Brain microvascular endothelial cell (primary cell): Measurements from ENCODE around the gene TMEM185B.

Source experiments
- DNase-seq: peaks from one replicate; pipeline ENCODE4 v3.0.0-alpha.2; 2020
- H3K27ac ChIP-seq: fragments of 250-450 bp; sonication (Bioruptor Pico); 2 replicates; pipeline ENCODE4 v1.5.1; 2020; ENCODE audit warnings: mild to moderate bottlenecking, moderate library complexity
- H3K27me3 ChIP-seq: fragments of 250-450 bp; sonication (Bioruptor Pico); replicated peaks from 2 replicates; pipeline ENCODE4 v1.5.1; 2020; ENCODE audit warnings: mild to moderate bottlenecking
- H3K36me3 ChIP-seq: fragments of 250-450 bp; sonication (Bioruptor Pico); replicated peaks from 2 replicates; pipeline ENCODE4 v1.5.1; 2020; ENCODE audit warnings: mild to moderate bottlenecking
- H3K4me3 ChIP-seq: 2 replicates; pipeline ENCODE4 v1.5.1; 2011; ENCODE audit warnings: low read depth, mild to moderate bottlenecking, control low read depth, low read length, moderate library complexity
- in situ Hi-C: cut with HindIII; loops from 2 replicates; pipeline ENCODE4 v1.10.0; 2017; ENCODE audit warnings: low sequenced_read_pairs, low pct_ligation_motif_present
- TF ChIP-seq, protein P1 (sequence below): IDR thresholded peaks from 2 replicates; pipeline ENCODE4 v1.5.1; 2011; ENCODE audit warnings: low read depth, mild to moderate bottlenecking, moderate library complexity, low read length, control low read depth, inconsistent platforms; ENCODE audit errors: missing control alignments

The TMEM185B gene

DNA sequence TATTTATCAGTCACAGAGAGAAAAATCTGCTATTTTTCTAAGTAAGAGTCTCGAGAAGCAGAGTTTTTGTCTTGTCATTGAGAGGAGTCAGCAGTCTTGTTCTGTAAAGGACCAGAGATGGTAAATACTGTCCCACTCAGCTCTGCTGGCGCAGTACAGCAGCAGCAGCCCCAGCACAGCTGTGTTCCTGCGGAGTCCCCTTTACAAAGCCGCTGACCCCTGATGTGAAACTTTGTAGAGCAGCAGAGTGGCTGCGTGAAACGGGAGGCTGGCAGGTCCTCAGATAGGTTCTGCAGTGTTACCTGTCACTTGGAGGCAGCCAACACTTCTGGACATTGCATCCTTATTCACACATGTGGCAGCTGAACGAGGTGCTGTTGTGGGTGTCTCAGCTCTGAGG lies 45.2 kb downstream of the TMEM185B start:
- H3K36me3 ChIP-seq = no peaks in the 10 kb centered on the region
- H3K27me3 ChIP-seq = no peaks in the 10 kb centered on the region
- in situ Hi-C loops = no loop called here
- no peak overlapping the region for H3K27ac ChIP-seq
- no peak overlapping the region for H3K4me3 ChIP-seq
- DNase-seq = no peak
- TF ChIP-seq, protein P1, sequence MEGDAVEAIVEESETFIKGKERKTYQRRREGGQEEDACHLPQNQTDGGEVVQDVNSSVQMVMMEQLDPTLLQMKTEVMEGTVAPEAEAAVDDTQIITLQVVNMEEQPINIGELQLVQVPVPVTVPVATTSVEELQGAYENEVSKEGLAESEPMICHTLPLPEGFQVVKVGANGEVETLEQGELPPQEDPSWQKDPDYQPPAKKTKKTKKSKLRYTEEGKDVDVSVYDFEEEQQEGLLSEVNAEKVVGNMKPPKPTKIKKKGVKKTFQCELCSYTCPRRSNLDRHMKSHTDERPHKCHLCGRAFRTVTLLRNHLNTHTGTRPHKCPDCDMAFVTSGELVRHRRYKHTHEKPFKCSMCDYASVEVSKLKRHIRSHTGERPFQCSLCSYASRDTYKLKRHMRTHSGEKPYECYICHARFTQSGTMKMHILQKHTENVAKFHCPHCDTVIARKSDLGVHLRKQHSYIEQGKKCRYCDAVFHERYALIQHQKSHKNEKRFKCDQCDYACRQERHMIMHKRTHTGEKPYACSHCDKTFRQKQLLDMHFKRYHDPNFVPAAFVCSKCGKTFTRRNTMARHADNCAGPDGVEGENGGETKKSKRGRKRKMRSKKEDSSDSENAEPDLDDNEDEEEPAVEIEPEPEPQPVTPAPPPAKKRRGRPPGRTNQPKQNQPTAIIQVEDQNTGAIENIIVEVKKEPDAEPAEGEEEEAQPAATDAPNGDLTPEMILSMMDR = no peak

DNA sequence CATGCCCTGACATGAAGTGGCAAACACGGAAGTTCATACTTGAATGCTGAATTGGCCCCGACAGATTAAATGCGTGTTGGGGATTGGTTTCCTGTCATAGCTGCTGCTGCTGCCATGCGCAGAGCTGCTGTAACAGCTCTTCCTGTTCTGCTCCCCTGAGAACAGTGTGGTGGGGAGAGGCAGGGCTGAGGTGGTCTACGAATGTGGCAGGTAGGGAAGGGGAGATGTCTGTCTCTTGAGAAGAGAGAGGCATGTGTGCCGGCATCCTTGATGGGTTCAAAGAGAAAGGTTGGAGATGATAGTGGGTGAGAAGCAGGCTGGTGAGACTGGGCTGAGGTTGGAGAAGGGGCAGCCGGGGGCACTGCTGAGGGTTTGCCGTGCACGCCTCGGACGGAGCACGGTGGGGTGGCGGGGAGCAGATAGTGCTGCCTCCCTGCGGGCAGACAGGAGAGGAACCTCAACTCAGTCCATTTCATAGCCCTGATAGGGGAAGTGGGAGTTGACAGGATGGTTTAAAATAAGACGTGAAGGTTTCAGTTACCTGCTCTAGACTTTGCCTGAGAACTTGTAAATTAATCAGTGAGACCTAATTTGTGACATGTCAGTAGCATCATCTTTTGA lies 46.1 kb downstream of the TMEM185B start:
- H3K4me3 ChIP-seq = no peak overlapping the region

DNA sequence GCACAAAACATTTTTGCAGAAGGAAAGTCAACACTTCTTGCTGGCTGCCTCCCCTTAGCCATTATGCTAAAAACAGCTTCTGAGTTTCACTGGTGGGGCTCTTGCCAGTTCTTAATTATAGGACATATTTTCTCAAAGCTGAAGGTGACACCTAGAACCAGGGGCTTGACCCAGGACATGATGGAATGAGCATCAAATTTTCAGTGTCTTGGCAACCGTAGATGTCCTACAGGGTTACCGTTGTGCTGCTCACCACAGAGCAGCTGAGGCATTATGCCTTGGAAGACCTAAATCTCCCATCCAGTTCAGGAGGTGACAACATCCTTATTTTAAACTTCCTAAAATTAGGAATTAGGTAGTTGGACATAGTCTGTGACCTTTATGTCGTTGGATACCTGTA lies 46.7 kb downstream of the TMEM185B start:
- in situ Hi-C loops = no loop called here

More for the DNA sequence above, 46.1 kb downstream of the TMEM185B start:
- no peak overlapping the region for H3K27ac ChIP-seq
- H3K27me3 ChIP-seq = no peaks in the 10 kb centered on the region
- TF ChIP-seq, protein P1 = peak; percentile 32
- in situ Hi-C loops = no loop called here
- H3K36me3 ChIP-seq = no peaks in the 10 kb centered on the region
- no peak for DNase-seq

GRCh38 chr2:120174963-120175581 lies 48.1 kb downstream of the TMEM185B start:
- TF ChIP-seq, protein P1 = peak; percentile 66
- in situ Hi-C loops = no loop called here
- H3K27ac ChIP-seq = no peak overlapping the region
- no peaks in the 10 kb centered on the region for H3K27me3 ChIP-seq
- no peaks in the 10 kb centered on the region for H3K36me3 ChIP-seq
- no peak overlapping the region for H3K4me3 ChIP-seq
- DNase-seq = peak; percentile 55

More for the DNA sequence above, 46.7 kb downstream of the TMEM185B start:
- H3K4me3 ChIP-seq = no peak overlapping the region
- DNase-seq = no peak
- H3K27ac ChIP-seq = no peak overlapping the region
- TF ChIP-seq, protein P1 = no peak
- no peaks in the 10 kb centered on the region for H3K36me3 ChIP-seq
- H3K27me3 ChIP-seq = no peaks in the 10 kb centered on the region
